OCI-LY3 (cell line): ENCODE results near the gene NDFIP1.

Experiments used
- CTCF ChIP-seq: fragments of 200-600, 300-600 bp; sonication (generic); IDR thresholded peaks from 2 replicates; pipeline ENCODE4 v1.5.1; 2014; ENCODE audit warnings: antibody characterized with exemption, low read length, low read depth
- EZH2phosphoT487 ChIP-seq: fragments of 200-600 bp; shearing (Covaris generic); IDR thresholded peaks from 2 replicates; pipeline ENCODE4 v1.6.1; 2018; ENCODE audit warnings: antibody characterized with exemption, mixed run types, low read depth

- TF ChIP-seq CTCF (no peak), EZH2phosphoT487 (no peak)
Observed at GRCh38 chr5:142104491-142104890, 4.1 kb upstream of the NDFIP1 start.
